Progenitor cell of endocrine pancreas (in vitro differentiated cells): ENCODE results near the gene NAV2. TPM values are rescaled to one million over a fixed set of nuclear protein-coding genes. Genes with fewer than 3 reads are reported as not detected.

Experiments used
- DNase-seq: peaks from one replicate; pipeline ENCODE4 v3.0.0; 2021; ENCODE audit warnings: low spot score; ENCODE audit not compliant: unreplicated experiment
- H3K27ac Mint-ChIP-seq: 2 replicates; pipeline ENCODE4 v1.8.0; 2021; ENCODE audit warnings: mild to moderate bottlenecking, moderate library complexity, mixed read lengths
- H3K27me3 Mint-ChIP-seq: 2 replicates; pipeline ENCODE4 v1.8.0; 2021; ENCODE audit warnings: mixed read lengths
- H3K36me3 Mint-ChIP-seq: 2 replicates; pipeline ENCODE4 v1.8.0; 2022; ENCODE audit warnings: mixed read lengths; ENCODE audit not compliant: insufficient read depth
- H3K4me1 Mint-ChIP-seq: 2 replicates; pipeline ENCODE4 v1.8.0; 2021; ENCODE audit warnings: low read depth, mixed read lengths
- H3K4me3 Mint-ChIP-seq: 2 replicates; pipeline ENCODE4 v1.8.0; 2021; ENCODE audit warnings: low read depth, mild to moderate bottlenecking, moderate library complexity, mixed read lengths
- H3K9me3 Mint-ChIP-seq: 2 replicates; pipeline ENCODE4 v1.8.0; 2021; ENCODE audit warnings: low read depth, mixed read lengths
- total RNA-seq: library from RNA; stranded (reverse); gene quantifications from 2 replicates; pipeline ENCODE4 v1.2.1, GENCODE V29; 2021
- TF ChIP-seq, protein P1 (sequence below): fragments of 200-600 bp; sonication (generic); IDR thresholded peaks from one replicate; pipeline ENCODE4 v1.5.0; 2021; ENCODE audit warnings: antibody characterized with exemption, mild to moderate bottlenecking; ENCODE audit not compliant: unreplicated experiment

The NAV2 gene
- total RNA-seq, 1 donor from 2014 or later = 88.3 TPM

GRCh38 chr11:20131788-20132666 is 419.4 kb downstream of the NAV2 start:
- H3K9me3 Mint-ChIP-seq = no peaks in the 10 kb centered on the region
- no peak overlapping the region for H3K27ac Mint-ChIP-seq
- TF ChIP-seq, protein P1, sequence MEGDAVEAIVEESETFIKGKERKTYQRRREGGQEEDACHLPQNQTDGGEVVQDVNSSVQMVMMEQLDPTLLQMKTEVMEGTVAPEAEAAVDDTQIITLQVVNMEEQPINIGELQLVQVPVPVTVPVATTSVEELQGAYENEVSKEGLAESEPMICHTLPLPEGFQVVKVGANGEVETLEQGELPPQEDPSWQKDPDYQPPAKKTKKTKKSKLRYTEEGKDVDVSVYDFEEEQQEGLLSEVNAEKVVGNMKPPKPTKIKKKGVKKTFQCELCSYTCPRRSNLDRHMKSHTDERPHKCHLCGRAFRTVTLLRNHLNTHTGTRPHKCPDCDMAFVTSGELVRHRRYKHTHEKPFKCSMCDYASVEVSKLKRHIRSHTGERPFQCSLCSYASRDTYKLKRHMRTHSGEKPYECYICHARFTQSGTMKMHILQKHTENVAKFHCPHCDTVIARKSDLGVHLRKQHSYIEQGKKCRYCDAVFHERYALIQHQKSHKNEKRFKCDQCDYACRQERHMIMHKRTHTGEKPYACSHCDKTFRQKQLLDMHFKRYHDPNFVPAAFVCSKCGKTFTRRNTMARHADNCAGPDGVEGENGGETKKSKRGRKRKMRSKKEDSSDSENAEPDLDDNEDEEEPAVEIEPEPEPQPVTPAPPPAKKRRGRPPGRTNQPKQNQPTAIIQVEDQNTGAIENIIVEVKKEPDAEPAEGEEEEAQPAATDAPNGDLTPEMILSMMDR = peak; percentile 87
- no peaks in the 10 kb centered on the region for H3K36me3 Mint-ChIP-seq
- peaks cover 46% of the 10 kb centered on the region for H3K27me3 Mint-ChIP-seq
- peak overlapping the region; percentile 67 for H3K4me3 Mint-ChIP-seq
- DNase-seq = peak; percentile 44
- H3K4me1 Mint-ChIP-seq = no peaks in the 10 kb centered on the region

DNA sequence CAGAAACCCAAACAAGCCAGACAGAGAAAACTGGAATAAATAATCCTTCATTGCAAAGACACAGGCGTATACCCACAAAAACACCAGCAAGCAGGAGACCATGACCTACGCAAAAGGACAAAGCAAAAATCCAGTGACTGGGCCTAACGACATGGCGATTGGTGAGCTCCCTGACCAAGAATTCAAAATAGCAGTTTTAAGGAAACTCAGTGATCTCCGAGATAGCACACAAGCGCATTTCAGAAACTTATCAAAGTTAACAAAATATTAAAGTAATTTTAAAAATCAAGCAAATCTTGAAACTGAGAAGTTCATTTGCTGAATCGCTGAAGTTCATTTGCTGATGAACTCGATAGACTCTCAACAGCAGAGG is 420.0 kb downstream of the NAV2 start:
- H3K4me1 Mint-ChIP-seq = no peaks in the 10 kb centered on the region
- H3K27me3 Mint-ChIP-seq = peaks cover 43% of the 10 kb centered on the region
- TF ChIP-seq, protein P1 = no peak
- peak overlapping the region; percentile 67 for H3K4me3 Mint-ChIP-seq
- H3K9me3 Mint-ChIP-seq = no peaks in the 10 kb centered on the region
- no peaks in the 10 kb centered on the region for H3K36me3 Mint-ChIP-seq
- no peak for DNase-seq
- no peak overlapping the region for H3K27ac Mint-ChIP-seq

GRCh38 chr11:20134991-20135736 is 422.5 kb downstream of the NAV2 start:
- Mint-ChIP-seq H3K9me3 (no peaks in the 10 kb centered on the region), H3K36me3 (no peaks in the 10 kb centered on the region), H3K4me3 (no peak overlapping the region), H3K4me1 (no peaks in the 10 kb centered on the region), H3K27ac (no peak overlapping the region), H3K27me3 (peaks cover 50% of the 10 kb centered on the region)
- TF ChIP-seq, protein P1 = no peak
- DNase-seq = no peak

DNA sequence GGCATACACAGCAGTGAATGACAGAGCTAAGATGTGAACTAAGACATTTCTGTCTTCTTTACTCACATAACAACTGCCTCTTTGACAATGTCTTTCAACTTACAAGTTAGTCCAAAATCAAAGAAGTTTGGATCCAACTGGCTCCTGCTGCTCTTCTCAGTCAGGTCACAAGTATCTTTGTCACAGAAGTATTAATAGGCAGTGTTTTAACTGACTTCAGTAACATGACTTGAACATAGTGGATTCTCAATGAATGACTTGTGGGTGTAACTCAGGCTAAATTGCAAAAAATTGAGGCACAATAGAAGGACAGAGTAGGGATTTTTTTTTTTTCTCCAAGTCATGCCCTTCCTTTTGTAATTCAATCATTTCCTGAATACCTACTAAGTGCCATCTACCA is 425.0 kb downstream of the NAV2 start:
- peaks cover 40% of the 10 kb centered on the region for H3K27me3 Mint-ChIP-seq
- H3K27ac Mint-ChIP-seq = no peak overlapping the region
- H3K4me3 Mint-ChIP-seq = no peak overlapping the region
- TF ChIP-seq, protein P1 = no peak
- no peak for DNase-seq
- no peaks in the 10 kb centered on the region for H3K36me3 Mint-ChIP-seq
- H3K9me3 Mint-ChIP-seq = peaks cover 3% of the 10 kb centered on the region
- H3K4me1 Mint-ChIP-seq = no peaks in the 10 kb centered on the region

GRCh38 chr11:20138707-20139106 is 426.1 kb downstream of the NAV2 start:
- no peaks in the 10 kb centered on the region for H3K36me3 Mint-ChIP-seq
- H3K27me3 Mint-ChIP-seq = peaks cover 35% of the 10 kb centered on the region
- no peak for DNase-seq
- H3K4me3 Mint-ChIP-seq = no peak overlapping the region
- H3K9me3 Mint-ChIP-seq = peaks cover 3% of the 10 kb centered on the region
- TF ChIP-seq, protein P1 = no peak
- no peaks in the 10 kb centered on the region for H3K4me1 Mint-ChIP-seq
- H3K27ac Mint-ChIP-seq = no peak overlapping the region
